Prostate gland (tissue), 2 donors: ENCODE measurements around the gene RIPK4. TPM values are rescaled to one million over a fixed set of nuclear protein-coding genes. Genes with fewer than 3 reads are reported as not detected.

Experiments
- DNase-seq: peaks from one replicate; pipeline ENCODE4 v3.0.0-alpha.2; 2019; ENCODE audit warnings: low spot score
- H3K27ac ChIP-seq, 2 donors: fragments of 200-600 bp; sonication (generic); 2 replicates each; pipeline ENCODE4 v1.5.1; 2017 to 2019
- H3K27me3 ChIP-seq: fragments of 200-600 bp; sonication (generic); replicated peaks from 2 replicates; pipeline ENCODE4 v1.5.1; 2019; ENCODE audit not compliant: insufficient read depth
- H3K36me3 ChIP-seq, 2 donors: fragments of 200-600 bp; sonication (generic); 1 replicate in 1 of 2; 2 replicates in 1 of 2; pipeline versions ENCODE4 v1.5.1 to v1.8.1; 2017 to 2019
- H3K4me1 ChIP-seq: fragments of 200-600 bp; sonication (generic); replicated peaks from 2 replicates; pipeline ENCODE4 v1.5.1; 2019
- H3K4me3 ChIP-seq, 2 donors: fragments of 200-600 bp; sonication (generic); 2 replicates each; pipeline ENCODE4 v1.5.1; 2017 to 2019
- H3K9me3 ChIP-seq: fragments of 200-600 bp; sonication (generic); 2 replicates; pipeline ENCODE4 v1.5.1; 2017
- POLR2A ChIP-seq: fragments of 450-650 bp; IDR thresholded peaks from one replicate; pipeline ENCODE4 v1.6.1; 2016; ENCODE audit warnings: antibody characterized with exemption, mild to moderate bottlenecking
- POLR2AphosphoS5 ChIP-seq: sonication (generic); formaldehyde crosslinking; IDR thresholded peaks from one replicate; pipeline ENCODE4 v1.6.1; 2017; ENCODE audit warnings: antibody characterized with exemption
- WGBS: methylation state at CpG from one replicate; pipeline ENCODE4 v1.1.5; 2018; 5-methylcytosine and 5-hydroxymethylcytosine counted together
- intact Hi-C: fragments of 100-400 bp; cut with DNase I; formaldehyde crosslinking; loops from one replicate; pipeline ENCODE4 v1.14.2; 2022
- total RNA-seq, 2 donors: library from RNA; depleted of rRNA; stranded (reverse); fragments of >200 nt; gene quantifications; one replicate each; pipeline ENCODE4 v1.1.0, GENCODE V29; 2016
- TF ChIP-seq, protein P1 (sequence below), 4 experiments: fragments of 200-600 bp in 2 of 4; fragments of 450-650 bp in 2 of 4; sonication (generic) in 2 of 4; IDR thresholded peaks; 1 replicate in 3 of 4; 2 replicates in 1 of 4; pipeline ENCODE4 v1.5.1; 2016 to 2019; ENCODE audit warnings: antibody characterized with exemption in 4 of 4, mild to moderate bottlenecking in 2 of 4, moderate library complexity in 2 of 4

Gene RIPK4
- total RNA-seq, 2 donors from 2014 or later = 26.9 to 52.6 TPM

DNA sequence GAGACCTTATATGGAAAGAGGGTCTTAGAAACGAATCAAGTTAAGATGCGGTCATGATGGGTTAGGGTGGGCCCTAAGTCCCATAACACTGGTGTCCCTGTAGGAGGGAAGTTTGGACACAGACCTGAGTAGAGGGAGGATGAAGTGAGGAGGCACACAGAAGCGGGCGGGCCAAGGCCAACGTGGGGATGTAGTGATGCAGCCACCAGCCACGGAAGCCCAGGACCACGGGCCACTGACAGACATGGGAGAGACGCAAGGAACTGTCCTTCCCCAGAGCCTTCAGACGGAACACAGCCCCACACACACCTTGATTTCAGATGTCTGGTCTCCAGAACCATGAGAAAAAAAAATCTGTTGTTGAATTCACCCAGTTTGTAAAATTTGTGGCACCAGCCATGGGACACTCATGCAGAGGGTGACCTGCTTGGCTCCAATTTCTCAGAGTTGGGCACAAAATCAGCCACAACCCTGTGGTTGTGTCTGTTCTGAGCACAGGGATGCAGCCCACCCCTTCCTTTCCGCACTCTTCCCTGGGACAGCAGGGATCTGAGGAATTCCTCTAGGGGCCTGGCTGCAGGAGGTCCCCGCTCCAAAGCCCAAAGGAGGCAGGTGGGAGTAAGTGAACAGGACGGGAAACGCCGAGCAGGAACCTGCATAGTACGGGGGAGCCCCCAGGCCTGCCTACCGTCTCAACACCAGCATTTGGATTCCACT lies 61.1 kb downstream of the RIPK4 start:
- Histone ChIP-seq H3K9me3 (no peaks in the 10 kb centered on the region), H3K4me1 (peaks cover 8% of the 10 kb centered on the region), H3K27me3 (no peaks in the 10 kb centered on the region), H3K27ac (no peak overlapping the region), H3K4me3 (no peak overlapping the region), H3K36me3 (no peaks in the 10 kb centered on the region)
- no peak for TF ChIP-seq POLR2A
- TF ChIP-seq, protein P1, sequence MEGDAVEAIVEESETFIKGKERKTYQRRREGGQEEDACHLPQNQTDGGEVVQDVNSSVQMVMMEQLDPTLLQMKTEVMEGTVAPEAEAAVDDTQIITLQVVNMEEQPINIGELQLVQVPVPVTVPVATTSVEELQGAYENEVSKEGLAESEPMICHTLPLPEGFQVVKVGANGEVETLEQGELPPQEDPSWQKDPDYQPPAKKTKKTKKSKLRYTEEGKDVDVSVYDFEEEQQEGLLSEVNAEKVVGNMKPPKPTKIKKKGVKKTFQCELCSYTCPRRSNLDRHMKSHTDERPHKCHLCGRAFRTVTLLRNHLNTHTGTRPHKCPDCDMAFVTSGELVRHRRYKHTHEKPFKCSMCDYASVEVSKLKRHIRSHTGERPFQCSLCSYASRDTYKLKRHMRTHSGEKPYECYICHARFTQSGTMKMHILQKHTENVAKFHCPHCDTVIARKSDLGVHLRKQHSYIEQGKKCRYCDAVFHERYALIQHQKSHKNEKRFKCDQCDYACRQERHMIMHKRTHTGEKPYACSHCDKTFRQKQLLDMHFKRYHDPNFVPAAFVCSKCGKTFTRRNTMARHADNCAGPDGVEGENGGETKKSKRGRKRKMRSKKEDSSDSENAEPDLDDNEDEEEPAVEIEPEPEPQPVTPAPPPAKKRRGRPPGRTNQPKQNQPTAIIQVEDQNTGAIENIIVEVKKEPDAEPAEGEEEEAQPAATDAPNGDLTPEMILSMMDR (IDR thresholded peaks at IDR 0.05) = no peak
- TF ChIP-seq POLR2AphosphoS5 = no peak
- DNase-seq = no peak
- 91% methylated on average over 16 of the region's 16 CpGs for WGBS
- intact Hi-C loops = no loop called here

DNA sequence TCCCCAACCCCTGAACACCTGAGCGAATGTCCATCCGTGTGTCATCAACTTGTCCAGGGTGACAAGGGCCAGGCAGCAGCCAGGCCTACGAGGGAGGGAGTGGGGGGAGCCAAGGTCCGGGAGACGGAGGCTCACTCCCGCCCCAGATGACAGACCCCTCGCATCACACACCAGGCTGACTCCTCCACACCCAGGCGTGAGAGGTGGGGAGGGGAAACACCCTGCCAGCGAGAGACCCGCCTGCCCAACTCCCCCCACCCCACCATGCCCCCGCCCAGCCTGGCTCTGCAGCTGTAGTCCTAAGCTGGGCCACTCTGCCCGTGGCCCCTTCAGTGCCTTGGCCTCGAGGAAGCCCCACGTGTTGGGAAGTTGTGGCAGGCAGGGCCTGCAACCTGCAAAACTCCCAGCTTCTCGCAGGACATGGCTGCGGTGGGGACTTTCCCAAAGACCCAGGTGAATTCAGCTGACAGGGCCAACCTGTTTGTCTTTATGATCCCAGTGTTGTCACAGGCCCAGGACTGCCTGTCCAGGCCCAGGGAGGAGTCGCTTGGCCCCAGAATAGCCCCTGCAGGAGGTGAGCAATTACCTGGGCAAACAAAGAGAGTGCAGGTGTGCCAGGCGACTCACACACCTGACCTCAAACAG lies 62.9 kb downstream of the RIPK4 start:
- H3K27me3 ChIP-seq = no peaks in the 10 kb centered on the region
- peak; percentile 87 for DNase-seq
- peak; percentile 88 for TF ChIP-seq POLR2AphosphoS5
- TF ChIP-seq POLR2A = no peak
- 65% methylated on average over 18 of the region's 18 CpGs for WGBS
- H3K4me1 ChIP-seq = peaks cover 8% of the 10 kb centered on the region
- intact Hi-C loops = no loop called here
- no peak overlapping the region for H3K4me3 ChIP-seq
- H3K36me3 ChIP-seq = no peaks in the 10 kb centered on the region
- H3K9me3 ChIP-seq = no peaks in the 10 kb centered on the region
- peak overlapping the region; percentile 49 to 52 for H3K27ac ChIP-seq

DNA sequence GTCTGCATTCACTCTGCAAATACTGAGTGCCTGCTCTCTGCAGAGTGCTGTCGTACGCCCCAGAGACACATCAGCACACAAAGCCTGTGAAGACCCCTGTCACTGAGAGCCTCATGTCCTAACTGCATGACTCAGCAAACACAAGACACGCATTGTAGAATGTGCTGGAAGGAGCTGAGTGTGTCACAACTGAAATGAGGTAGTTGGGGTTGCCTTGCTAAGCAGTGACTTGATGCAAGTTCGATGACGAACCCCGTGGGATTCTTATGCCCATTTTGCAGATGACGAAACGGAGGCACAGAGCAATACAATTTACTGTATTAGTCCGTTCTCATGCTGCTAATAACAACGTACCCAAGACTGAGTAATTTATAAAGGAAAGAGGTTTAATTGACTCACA lies 65.1 kb downstream of the RIPK4 start:
- Histone ChIP-seq H3K27ac (no peak overlapping the region), H3K9me3 (no peaks in the 10 kb centered on the region), H3K4me3 (no peak overlapping the region), H3K27me3 (no peaks in the 10 kb centered on the region), H3K4me1 (peaks cover 8% of the 10 kb centered on the region), H3K36me3 (no peaks in the 10 kb centered on the region)
- TF ChIP-seq POLR2AphosphoS5 (no peak), POLR2A (no peak)
- TF ChIP-seq, protein P1 (IDR thresholded peaks at IDR 0.05) = no peak
- DNase-seq = no peak
- WGBS = 93% methylated on average over 10 of the region's 10 CpGs
- intact Hi-C loops = no loop called here

DNA sequence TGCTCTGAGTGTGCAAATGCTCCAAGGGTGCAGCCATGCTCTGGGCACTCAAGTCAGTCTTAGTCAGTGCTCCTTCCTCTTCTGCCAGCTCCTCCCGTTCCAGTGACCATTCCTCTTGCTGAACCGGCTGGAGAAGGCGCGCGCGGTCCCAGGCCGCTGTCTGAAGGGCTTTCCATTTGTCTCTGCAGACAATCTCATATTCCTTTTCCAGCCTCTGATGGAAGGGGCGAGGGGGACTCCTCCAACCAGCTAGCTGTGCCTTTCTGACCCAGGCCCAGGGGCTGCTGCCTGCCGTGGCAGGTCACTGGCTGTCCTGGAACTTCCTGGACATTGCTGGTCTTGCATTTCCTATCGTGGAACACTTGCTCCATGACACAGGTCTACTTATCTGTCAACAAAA lies 67.5 kb downstream of the RIPK4 start:
- intact Hi-C loops = no loop called here
- Histone ChIP-seq H3K27ac (no peak overlapping the region), H3K4me3 (no peak overlapping the region), H3K36me3 (no peaks in the 10 kb centered on the region), H3K27me3 (no peaks in the 10 kb centered on the region), H3K4me1 (peaks cover 5% of the 10 kb centered on the region), H3K9me3 (no peaks in the 10 kb centered on the region)
- DNase-seq = no peak
- 92% methylated on average over 10 of the region's 10 CpGs for WGBS
- TF ChIP-seq, protein P1 (IDR thresholded peaks at IDR 0.05) = no peak
- no peak for TF ChIP-seq POLR2AphosphoS5

DNA sequence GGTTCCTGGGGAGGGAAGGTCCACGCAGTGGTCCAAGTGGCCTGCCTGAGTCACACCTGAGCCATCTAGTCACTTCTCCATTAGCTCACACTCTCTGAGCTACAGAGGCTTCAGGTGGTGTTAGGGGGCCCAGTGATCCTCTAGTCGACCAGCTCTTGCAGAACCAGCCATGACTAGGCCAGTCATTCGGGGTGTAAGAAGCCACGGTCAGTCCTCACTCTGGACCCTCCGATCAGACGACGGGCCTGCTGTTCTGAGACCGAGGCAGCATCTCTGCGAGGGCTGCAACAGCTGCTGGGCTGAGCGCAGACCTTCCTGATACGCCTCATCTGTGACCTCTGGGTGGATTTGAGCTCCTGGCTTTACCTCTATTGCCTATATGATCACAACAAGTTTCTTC lies 68.8 kb downstream of the RIPK4 start:
- H3K9me3 ChIP-seq = no peaks in the 10 kb centered on the region
- no peak overlapping the region for H3K27ac ChIP-seq
- no peak for DNase-seq
- H3K4me1 ChIP-seq = no peaks in the 10 kb centered on the region
- no peak for TF ChIP-seq POLR2AphosphoS5
- TF ChIP-seq, protein P1 (IDR thresholded peaks at IDR 0.05) = no peak
- TF ChIP-seq POLR2A = no peak
- WGBS = 97% methylated on average over 11 of the region's 11 CpGs
- no peaks in the 10 kb centered on the region for H3K36me3 ChIP-seq
- no peaks in the 10 kb centered on the region for H3K27me3 ChIP-seq
- no peak overlapping the region for H3K4me3 ChIP-seq
- intact Hi-C loops = no loop called here
